GM18508 (cell line): ENCODE measurements around the gene PRSS57.

Experiments
- ATAC-seq: cut with Tn5 transposase; IDR thresholded peaks from one replicate; pipeline ENCODE4 v1.9.1; 2021; ENCODE audit warnings: moderate number of reproducible peaks; ENCODE audit not compliant: insufficient read depth, unreplicated experiment

Gene PRSS57

GRCh38 chr19:653425-653824 is 41.8 kb downstream of the PRSS57 start:
- no peak for ATAC-seq

- ATAC-seq, result no peak
Measured at GRCh38 chr19:652467-653389, 42.5 kb downstream of the PRSS57 start.

GRCh38 chr19:651991-652390 is 43.3 kb downstream of the PRSS57 start:
- no peak for ATAC-seq

GRCh38 chr19:651114-651818 is 44.0 kb downstream of the PRSS57 start:
- no peak for ATAC-seq

GRCh38 chr19:650121-650520 is 45.1 kb downstream of the PRSS57 start:
- no peak for ATAC-seq

DNA sequence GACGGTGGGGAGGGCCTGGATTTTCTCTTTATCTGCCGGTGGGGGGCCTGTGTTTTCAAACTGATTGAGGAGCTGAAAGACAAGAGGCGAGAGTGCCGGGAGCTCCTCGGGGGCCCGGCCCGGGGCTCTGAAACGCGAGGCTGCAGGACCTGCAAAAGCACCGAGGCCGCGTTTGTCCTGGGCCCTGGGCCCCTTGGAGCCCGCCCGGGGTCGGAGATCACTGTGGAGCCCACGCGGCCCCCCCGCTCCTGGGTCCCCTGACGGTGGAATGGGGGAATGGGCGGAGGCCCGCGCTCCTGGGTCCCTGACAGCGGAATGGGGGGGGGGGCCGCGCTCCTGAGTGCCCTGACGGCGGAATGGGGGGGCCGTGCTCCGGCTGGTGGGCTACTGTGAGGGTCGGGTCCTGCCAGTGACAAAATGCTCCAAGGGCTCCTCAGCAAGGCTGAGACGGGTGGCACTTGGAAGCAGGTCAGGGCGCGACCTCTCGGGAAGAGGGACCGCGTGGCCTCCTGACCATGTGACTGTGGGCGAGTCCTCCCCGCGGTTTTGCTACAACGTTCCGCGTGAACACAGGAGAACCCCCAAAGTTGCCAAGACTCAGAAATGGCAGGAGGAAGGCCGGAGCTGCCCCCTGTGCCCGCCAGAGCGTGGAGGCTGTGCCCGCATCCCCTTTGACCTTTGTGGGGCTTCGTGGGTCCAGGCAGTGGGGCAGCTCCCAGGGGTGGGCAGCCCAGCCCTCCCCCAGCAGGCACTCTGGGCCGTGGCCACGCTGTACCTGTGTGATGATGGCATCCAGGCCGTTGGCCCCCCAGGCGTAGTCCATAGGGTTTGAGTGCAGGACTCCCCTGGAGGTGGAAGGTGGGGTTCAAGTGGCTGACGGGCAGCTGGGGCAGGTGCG is 46.1 kb downstream of the PRSS57 start:
- no peak for ATAC-seq

DNA sequence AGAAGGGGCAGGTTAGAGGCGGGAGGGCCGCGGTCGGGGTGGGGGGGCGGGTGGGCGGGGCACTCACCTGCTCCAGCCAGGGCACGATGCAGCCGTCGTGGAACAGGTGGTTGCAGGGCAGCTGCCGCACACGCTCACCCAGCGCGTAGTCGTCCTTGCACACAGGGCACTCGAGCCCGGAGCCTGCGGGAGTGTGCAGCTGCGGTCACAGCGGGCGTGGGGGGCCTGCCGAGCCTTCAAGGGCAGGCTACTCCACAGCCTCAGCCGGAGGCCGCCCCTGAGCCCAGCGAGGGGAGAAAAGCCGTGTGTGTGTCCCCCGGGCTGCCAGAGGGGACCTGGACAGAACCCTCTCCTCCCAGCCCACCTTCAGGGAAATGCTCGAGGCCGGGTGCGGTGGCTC is 46.9 kb downstream of the PRSS57 start:
- ATAC-seq, result no peak

GRCh38 chr19:647566-648284 is 47.5 kb downstream of the PRSS57 start:
- ATAC-seq, result no peak

- ATAC-seq, result no peak
Measured at GRCh38 chr19:646779-647565, 48.3 kb downstream of the PRSS57 start.

DNA sequence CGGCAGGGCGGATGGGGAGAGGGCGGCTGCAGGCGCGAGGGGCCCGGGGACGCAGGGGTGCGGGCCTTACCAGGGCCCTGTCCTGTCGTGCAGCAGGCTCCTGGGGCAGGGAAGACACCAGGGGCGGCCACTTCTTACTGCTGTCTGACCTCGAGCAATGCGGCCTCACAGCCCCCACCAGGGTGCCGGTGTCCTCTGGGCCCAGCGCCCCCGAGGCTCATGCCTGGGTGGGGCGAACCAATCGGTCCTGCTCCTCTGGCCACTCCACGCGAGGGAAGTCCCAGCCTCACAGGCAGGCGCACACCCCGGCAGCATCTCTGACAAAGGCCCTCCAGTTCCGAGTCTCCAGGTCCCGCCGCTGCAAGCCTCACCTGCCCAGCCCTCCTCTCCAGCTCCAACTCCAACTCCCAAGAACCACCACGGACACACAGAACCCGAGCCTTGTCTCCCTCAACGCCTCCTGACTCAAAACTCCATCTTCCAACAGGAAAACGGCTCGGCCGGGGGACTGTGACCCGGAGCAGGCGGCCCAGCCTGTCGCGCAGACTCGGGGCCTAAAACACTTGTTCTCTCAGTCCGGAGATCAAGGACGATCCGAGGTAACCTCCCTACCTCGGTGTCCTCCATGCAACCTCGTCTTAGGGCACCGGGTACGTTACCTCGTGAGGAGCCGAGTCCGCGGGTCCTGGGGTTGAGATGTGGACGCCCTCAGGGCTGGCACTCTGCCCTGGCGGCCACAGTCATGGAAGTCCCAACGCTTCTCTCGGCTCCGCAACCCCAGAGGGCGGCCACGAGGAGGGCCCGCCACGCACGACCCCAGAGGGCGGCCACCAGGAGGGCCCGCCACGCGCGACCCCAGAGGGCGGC is 49.1 kb downstream of the PRSS57 start:
- no peak for ATAC-seq

DNA sequence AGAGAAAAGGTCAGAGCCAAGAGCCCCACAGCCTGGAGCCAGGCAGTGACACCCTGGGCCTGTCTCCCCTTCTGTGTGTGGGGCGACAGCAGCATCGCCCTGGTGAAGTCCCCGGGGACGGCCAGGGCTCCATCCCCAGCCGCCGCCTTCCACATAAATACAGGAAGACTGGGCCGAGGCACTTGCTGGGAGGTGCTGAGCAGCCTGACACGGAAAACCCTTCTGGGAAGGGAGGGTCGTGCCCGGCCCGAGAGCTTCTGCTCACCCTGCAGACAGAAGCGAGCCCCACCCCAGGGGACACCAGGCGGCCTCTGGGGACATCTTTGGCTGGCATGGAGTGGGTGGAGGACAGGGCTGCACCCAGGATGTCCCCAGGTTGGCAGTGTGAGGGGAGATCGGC is 50.5 kb downstream of the PRSS57 start:
- no peak for ATAC-seq

DNA sequence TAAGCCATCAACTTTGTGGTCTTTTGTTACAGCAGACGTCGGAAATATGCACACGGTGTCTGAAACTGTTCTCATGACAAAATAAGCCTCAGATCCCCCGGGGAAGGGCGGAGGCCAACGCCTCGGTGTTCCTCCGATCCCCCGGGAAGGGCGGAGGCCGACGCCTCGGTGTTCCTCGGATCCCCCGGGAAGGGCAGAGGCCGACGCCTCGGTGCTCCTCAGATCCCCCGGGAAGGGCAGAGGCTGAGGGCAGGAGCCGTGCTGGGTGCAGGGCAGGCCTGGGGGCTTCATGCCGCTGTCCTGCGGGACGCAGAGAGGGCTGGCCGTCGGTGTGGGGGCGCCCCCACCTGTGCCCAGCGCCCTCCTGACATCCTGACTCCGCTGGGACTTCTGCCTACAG is 50.9 kb downstream of the PRSS57 start:
- ATAC-seq, result no peak

DNA sequence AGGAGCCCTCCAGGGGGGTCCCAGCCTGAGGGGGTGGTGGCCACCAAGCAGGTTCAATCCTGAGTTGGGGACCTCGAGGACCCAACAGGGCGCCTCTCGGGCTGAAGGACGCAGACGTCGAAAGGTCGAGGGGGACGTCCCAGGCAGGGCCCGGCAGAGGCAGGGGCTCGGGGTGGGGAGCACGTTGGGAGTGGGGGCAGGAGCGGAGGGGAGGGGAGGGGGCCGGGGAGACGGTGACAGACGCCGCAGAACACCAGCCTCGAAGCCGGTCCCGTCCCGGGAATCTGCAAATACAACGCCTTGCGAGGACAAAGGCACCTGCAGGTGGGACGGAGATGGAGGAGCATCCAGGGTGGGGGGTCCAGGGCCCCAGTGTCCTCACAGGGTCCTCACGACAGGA is 51.5 kb downstream of the PRSS57 start:
- no peak for ATAC-seq

DNA sequence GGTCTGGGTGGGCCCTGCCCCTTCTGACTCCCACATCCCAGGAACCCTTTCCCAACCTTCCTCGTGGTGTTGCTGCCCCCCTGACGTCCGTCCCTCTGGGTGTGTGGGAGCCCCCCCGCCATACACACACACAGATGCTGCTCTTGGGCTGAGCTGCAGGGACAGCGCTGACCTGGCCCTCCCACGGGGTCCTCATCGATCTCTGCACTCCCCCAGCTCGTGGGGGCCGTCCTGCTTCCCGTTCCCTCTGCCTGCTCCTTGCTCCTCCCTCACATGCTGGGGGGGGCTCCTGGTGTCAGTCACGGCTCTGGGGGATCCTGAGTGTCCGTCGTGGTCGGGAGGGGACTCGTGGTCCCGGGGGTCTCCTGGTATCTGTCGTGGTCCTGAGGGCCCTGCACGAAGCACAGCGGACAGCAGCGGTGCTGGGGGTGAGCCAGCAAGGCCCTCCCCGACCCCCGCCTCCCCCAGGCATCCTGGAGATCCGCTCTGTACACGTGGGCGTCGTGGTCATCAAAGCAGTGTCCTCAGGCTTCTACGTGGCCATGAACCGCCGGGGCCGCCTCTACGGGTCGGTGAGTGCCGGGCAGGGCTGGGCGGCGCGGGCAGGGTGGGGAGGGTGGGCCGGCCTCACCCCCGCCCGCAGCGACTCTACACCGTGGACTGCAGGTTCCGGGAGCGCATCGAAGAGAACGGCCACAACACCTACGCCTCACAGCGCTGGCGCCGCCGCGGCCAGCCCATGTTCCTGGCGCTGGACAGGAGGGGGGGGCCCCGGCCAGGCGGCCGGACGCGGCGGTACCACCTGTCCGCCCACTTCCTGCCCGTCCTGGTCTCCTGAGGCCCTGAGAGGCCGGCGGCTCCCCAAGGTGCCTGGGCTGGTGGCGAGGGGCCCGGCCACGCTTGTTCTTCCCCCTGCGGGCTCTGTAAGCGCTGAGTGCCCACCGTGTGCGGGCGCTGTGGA is 52.2 kb downstream of the PRSS57 start:
- ATAC-seq, result no peak

DNA sequence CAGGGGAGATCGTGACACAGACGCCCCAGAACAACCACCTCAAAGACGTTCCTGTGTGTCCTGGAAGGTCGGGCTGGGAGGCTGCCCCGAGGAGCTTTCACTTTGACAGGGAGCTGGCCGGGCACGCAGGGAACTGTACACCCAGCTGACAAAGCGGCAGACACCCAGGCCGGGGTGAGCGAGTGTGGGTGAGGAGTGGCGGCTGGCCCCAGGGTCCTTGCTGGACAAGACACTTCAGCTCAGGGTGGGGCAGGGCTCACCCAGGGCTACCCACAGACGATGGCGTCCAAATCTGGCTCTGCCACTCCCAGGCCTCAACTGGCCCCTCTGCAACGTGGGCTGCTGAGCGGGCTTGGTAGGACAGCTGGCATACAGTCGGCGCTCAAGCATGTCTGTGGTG is 53.5 kb downstream of the PRSS57 start:
- ATAC-seq, result no peak

DNA sequence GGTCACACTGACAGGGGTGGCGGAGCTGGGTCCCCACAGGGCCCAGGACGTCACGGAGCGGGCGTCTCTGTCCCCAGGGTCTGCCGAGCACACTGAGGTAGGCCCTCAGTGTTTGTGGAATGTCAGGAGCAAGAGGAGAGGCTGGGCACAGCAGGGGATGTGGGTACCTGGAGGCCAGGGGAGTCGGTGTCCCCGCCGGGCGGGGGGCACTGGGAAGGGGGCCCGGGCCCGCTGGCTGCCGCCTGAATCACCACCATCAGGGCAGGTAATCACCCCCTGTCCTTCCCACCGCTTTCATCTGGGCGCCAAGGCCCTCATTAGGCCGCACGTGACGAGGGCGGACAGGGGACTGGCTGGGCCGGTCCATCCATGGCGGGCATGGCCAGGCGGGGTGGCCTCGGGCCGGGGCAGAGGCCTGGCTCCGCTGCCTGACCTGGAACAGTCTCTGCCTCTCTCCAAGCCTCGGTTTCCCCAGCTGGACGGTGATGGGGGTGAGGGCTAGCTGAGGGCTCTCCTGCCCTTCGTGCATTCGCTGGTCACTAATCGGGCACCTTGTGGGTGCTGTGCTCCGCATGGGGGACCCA is 54.6 kb downstream of the PRSS57 start:
- ATAC-seq, result no peak

DNA sequence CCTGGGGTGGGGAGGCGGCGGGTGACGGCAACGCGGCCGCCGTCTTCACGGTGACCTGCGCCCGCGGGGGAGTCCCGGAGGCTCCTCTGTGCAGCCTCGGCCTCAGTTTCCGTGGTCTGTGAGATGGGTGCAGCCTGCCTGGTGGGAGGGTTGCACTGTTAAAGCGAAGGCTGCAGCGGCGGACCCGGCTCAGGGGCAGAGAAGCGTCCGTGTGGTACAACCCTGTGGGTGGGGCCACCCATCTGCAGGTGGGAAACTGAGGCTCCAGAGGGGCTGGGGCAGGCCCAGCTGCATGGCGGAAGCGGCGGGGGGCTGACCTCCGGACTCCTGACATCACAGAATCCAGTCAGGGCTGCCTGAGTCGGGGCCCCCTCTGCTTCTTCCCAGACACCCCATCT is 55.1 kb downstream of the PRSS57 start:
- ATAC-seq, result no peak
